Coronary artery (tissue), 2 donors: ENCODE results near the gene LAMA3.

Experiments used
- DNase-seq: peaks from one replicate; pipeline ENCODE4 v3.0.0-alpha.2; 2017; ENCODE audit warnings: low spot score
- H3K27ac ChIP-seq, 2 donors: fragments of 200-600 bp; sonication (generic); one replicate each; pipeline ENCODE4 v1.5.1; 2016 to 2019
- H3K4me3 ChIP-seq: fragments of 200-600 bp; sonication (generic); 2 replicates; pipeline ENCODE4 v1.5.1; 2016; ENCODE audit warnings: mild to moderate bottlenecking, moderate library complexity
- TF ChIP-seq, protein P1 (sequence below): fragments of 200-600 bp; sonication (generic); IDR thresholded peaks from one replicate; pipeline ENCODE4 v1.5.1; 2019; ENCODE audit warnings: antibody characterized with exemption

The LAMA3 gene

GRCh38 chr18:23646282-23646681, 43.0 kb upstream of the LAMA3 start:
- H3K27ac ChIP-seq, result no peak overlapping the region
- TF ChIP-seq, protein P1, sequence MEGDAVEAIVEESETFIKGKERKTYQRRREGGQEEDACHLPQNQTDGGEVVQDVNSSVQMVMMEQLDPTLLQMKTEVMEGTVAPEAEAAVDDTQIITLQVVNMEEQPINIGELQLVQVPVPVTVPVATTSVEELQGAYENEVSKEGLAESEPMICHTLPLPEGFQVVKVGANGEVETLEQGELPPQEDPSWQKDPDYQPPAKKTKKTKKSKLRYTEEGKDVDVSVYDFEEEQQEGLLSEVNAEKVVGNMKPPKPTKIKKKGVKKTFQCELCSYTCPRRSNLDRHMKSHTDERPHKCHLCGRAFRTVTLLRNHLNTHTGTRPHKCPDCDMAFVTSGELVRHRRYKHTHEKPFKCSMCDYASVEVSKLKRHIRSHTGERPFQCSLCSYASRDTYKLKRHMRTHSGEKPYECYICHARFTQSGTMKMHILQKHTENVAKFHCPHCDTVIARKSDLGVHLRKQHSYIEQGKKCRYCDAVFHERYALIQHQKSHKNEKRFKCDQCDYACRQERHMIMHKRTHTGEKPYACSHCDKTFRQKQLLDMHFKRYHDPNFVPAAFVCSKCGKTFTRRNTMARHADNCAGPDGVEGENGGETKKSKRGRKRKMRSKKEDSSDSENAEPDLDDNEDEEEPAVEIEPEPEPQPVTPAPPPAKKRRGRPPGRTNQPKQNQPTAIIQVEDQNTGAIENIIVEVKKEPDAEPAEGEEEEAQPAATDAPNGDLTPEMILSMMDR, result no peak
- DNase-seq, result no peak
- no peak overlapping the region for H3K4me3 ChIP-seq

GRCh38 chr18:23648456-23648855, 40.8 kb upstream of the LAMA3 start:
- no peak overlapping the region for H3K27ac ChIP-seq
- TF ChIP-seq, protein P1, result no peak
- DNase-seq, result no peak
- no peak overlapping the region for H3K4me3 ChIP-seq

DNA sequence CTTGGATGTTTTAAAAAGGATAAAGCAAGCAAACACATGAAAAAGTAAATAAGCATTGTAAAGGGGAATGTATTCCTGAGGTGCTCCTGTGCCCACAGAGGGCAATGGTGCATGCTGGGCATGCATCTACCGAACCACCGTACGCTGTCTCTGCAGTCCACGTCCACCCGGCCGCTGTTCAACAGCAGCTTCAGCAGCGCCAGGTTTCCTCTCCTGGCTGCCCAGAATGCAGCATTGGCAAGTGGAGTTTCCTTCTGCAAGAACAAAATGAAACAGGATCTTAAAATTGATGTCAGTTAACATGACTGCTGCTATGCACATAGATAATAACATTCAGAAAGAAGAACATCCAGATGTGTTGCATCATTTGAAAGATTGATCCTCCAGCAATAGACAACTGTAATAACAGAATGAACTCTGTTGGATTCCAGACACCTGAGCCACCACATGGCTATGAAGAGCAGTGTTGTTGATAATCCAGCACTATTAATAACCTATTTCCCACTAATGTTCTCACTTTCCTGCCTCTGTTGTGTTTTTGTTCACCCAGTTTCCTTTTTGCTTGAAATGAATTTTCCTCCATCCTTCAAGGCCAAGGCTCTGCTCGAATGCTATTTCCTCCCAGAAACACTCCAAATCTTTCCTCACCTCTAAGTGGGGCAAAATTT, 40.2 kb upstream of the LAMA3 start:
- H3K4me3 ChIP-seq, result no peak overlapping the region
- TF ChIP-seq, protein P1, result no peak
- no peak overlapping the region for H3K27ac ChIP-seq
- no peak for DNase-seq

GRCh38 chr18:23650968-23651927, 38.0 kb upstream of the LAMA3 start:
- Histone ChIP-seq H3K27ac (no peak overlapping the region), H3K4me3 (no peak overlapping the region)
- no peak for DNase-seq
- TF ChIP-seq, protein P1, result no peak

DNA sequence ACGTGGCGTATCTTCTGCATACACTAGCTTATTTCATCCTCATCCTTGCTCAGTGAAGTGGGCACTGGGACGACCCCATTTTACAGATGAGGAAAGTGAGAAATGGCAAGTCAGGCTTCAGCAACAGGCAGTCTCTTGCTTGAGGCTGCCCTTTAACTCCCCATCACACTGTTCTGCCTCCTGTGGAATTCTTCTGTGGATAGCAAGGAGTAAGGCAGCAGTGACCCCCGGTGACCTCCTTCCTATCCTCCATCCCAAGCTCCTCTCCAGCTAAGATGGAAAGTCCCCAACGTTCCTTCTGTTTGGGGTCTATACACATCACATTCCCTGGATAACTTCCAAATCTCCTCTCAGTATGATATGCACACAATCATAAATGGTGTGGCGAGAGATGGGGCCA, 37.0 kb upstream of the LAMA3 start:
- no peak for DNase-seq
- Histone ChIP-seq H3K4me3 (no peak overlapping the region), H3K27ac (no peak overlapping the region)
- TF ChIP-seq, protein P1, result no peak

DNA sequence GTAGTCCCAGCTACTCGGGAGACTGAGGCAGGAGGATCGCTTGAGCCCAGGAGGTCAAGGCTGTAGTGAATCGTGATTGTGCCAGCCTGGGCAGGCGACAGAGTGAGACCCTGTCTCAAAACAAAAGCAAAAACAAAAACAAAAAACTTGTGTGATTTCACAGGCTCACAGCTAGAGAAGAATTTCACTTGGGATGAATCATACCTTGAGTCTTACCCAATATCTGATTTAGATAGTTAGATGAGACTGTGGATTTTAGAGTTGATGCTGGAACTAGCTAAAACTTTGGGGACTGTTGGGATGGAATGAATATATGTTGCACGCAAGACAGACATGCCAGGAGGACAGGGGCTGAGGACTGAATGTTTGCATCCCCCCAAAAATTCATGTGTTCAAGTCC, 31.0 kb upstream of the LAMA3 start:
- Histone ChIP-seq H3K27ac (no peak overlapping the region), H3K4me3 (no peak overlapping the region)
- no peak for DNase-seq
- TF ChIP-seq, protein P1, result no peak
